PC-9 (cell line): ENCODE measurements around the gene BABAM1.

Experiments
- EZH2 ChIP-seq: fragments of 200-600 bp; sonication (generic); IDR thresholded peaks from 2 replicates; pipeline ENCODE4 v1.8.0; 2017; ENCODE audit warnings: antibody characterized with exemption, low read depth
- TF ChIP-seq, protein P1 (sequence below): fragments of 200-600 bp; sonication (generic); conservative IDR thresholded peaks from 2 replicates; pipeline ENCODE4 v1.6.1; 2017; ENCODE audit warnings: mixed run types, antibody characterized with exemption, mild to moderate bottlenecking, moderate library complexity

DNA sequence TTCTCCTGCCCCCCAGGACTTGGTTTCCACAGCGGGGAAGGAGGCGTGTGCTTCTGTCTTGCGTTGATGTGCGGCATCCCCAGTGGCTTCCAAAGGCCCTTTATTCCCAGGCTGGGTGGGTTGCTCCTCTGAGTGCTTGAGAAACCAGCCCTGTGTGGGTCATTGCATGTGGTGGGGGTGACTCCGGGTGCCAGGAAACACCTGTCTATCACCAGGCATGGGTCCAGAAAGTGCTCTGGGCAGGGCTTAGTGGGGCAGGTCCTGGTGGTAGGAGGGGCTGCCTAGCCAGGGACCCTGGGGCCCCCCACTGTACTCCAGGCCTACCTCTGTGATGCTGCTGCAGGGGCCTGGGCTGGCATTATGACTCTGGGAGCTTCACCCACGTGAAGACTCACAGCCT, 51.7 kb downstream of the BABAM1 start:
- TF ChIP-seq, protein P1, sequence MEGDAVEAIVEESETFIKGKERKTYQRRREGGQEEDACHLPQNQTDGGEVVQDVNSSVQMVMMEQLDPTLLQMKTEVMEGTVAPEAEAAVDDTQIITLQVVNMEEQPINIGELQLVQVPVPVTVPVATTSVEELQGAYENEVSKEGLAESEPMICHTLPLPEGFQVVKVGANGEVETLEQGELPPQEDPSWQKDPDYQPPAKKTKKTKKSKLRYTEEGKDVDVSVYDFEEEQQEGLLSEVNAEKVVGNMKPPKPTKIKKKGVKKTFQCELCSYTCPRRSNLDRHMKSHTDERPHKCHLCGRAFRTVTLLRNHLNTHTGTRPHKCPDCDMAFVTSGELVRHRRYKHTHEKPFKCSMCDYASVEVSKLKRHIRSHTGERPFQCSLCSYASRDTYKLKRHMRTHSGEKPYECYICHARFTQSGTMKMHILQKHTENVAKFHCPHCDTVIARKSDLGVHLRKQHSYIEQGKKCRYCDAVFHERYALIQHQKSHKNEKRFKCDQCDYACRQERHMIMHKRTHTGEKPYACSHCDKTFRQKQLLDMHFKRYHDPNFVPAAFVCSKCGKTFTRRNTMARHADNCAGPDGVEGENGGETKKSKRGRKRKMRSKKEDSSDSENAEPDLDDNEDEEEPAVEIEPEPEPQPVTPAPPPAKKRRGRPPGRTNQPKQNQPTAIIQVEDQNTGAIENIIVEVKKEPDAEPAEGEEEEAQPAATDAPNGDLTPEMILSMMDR = no peak
- TF ChIP-seq EZH2 = no peak
